ENCODE measurements around the gene SFTPA1.
"Not testable (repeated sequence)": the region's sequence is repeated elsewhere in the genome, so short reads cannot be mapped to it uniquely, and the experiment has no call there.

The SFTPA1 gene

GRCh38 chr10:79595510-79595909 lies 15.2 kb upstream of the SFTPA1 start:
- CTCF ChIA-PET, result no interaction called here

GRCh38 chr10:79599644-79600043 lies 11.1 kb upstream of the SFTPA1 start:
- CTCF ChIA-PET; POLR2A ChIA-PET; DNase-seq (ENCODE audit: extremely low spot score): not testable (repeated sequence)

More at GRCh38 chr10:79595510-79595909, 15.2 kb upstream of the SFTPA1 start:
- no peak for TF ChIP-seq CTCF (IDR thresholded peaks at IDR 0.05; ENCODE audit: control extremely low read depth, extremely low read depth, low read depth, missing control alignments)
- no peak for DNase-seq (ENCODE audit: extremely low spot score)
- POLR2A ChIA-PET, result no interaction called here

GRCh38 chr10:79601939-79602338 lies 8.8 kb upstream of the SFTPA1 start:
- no peak for DNase-seq (ENCODE audit: extremely low spot score)
- TF ChIP-seq CTCF (IDR thresholded peaks at IDR 0.05; ENCODE audit: control extremely low read depth, extremely low read depth, low read depth, missing control alignments), result no peak
- ChIA-PET POLR2A (no interaction called here), CTCF (no interaction called here)

GRCh38 chr10:79602953-79603352 lies 7.8 kb upstream of the SFTPA1 start:
- CTCF ChIA-PET, result no interaction called here
- no peak for DNase-seq (ENCODE audit: extremely low spot score)
- no peak for TF ChIP-seq CTCF (IDR thresholded peaks at IDR 0.05; ENCODE audit: control extremely low read depth, extremely low read depth, low read depth, missing control alignments)
- POLR2A ChIA-PET, result no interaction called here

- POLR2A ChIA-PET, result no interaction called here
- CTCF ChIA-PET, result no interaction called here
- DNase-seq (ENCODE audit: extremely low spot score), result no peak
- TF ChIP-seq CTCF (IDR thresholded peaks at IDR 0.05; ENCODE audit: control extremely low read depth, extremely low read depth, low read depth, missing control alignments), result no peak
These were observed 6.4 kb upstream of the SFTPA1 start for GRCh38 chr10:79604294-79604693.

- CTCF ChIA-PET, result no interaction called here
- POLR2A ChIA-PET, result no interaction called here
- no peak for TF ChIP-seq CTCF (IDR thresholded peaks at IDR 0.05; ENCODE audit: control extremely low read depth, extremely low read depth, low read depth, missing control alignments)
- no peak for DNase-seq (ENCODE audit: extremely low spot score)
These were observed 5.4 kb upstream of the SFTPA1 start for GRCh38 chr10:79605308-79605707.

- DNase-seq (ENCODE audit: extremely low spot score), result peak; percentile 45
- POLR2A ChIA-PET, result no interaction called here
- peak; percentile 31 for TF ChIP-seq CTCF (IDR thresholded peaks at IDR 0.05; ENCODE audit: control extremely low read depth, extremely low read depth, low read depth, missing control alignments)
- CTCF ChIA-PET, result no interaction called here
These were observed 2.0 kb upstream of the SFTPA1 start for GRCh38 chr10:79608505-79609375.

GRCh38 chr10:79611193-79611976 lies 646 bp downstream of the SFTPA1 start:
- CTCF ChIA-PET; DNase-seq (ENCODE audit: extremely low spot score); POLR2A ChIA-PET: not testable (repeated sequence)
